ENCODE measurements around the gene MT1X. TPM values are rescaled to one million over a fixed set of nuclear protein-coding genes. Genes with fewer than 3 reads are reported as not detected.

Gene MT1X
- total and polyA plus RNA-seq, 2 experiments from 2014 or later = 293 to 942 TPM

DNA sequence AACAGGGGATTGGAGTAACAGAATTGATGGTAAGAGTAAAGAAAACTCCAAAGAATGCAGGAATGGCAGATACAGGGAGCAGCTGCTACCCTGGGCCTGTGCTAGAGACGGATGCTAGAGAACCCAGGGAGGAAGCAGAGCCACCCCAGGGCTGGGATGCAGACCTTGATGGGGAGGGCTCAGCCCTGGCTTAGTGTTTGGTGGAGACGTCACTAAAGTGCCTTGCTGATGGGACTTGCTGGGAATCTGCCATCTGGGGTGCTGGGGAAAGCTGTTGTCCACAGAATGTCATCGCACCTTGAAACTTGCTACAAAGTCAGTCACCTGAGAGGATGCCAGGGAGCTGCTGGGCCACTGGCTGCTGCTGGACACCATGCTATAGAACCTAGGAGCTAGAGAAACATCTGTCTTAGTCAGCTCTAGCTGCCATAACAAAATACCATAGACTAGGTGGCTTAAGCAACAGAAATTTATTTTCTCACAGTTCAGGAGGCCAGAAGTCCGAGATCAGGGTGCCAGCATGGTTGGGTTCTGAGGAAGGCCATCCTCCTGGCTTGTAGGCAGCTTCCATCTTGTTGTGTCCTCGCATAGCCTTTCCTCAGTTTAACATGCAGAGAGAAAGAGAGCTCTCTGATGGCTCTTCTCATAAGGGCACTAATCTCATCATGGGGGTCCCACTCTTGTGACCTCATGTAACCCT is 15.3 kb downstream of the MT1X start:
- peaks cover 7% of the 10 kb centered on the region; the same call in 1 of the 2 replicates for H3K4me1 ChIP-seq (ENCODE audit: insufficient read depth)
- H2AFZ ChIP-seq = no peak overlapping the region
- Mint-ChIP-seq H3K27me3 (ENCODE audit: insufficient read depth, low read depth, poor library complexity) (peaks cover 5% of the 10 kb centered on the region), H3K4me1 (peaks cover 11% of the 10 kb centered on the region), H3K4me3 (no peak overlapping the region), H3K9me3 (peaks cover 17% of the 10 kb centered on the region), H3K36me3 (ENCODE audit: low read depth) (peaks cover 3% of the 10 kb centered on the region; the same call in 1 of the 3 replicates), H3K27ac (no peak overlapping the region)
- H3K36me3 ChIP-seq (ENCODE audit: insufficient read depth) = no peaks in the 10 kb centered on the region
- no peak for TF ChIP-seq ZNF331 (CRISPR knock-in tag; IDR thresholded peaks at IDR 0.05; ENCODE audit: low read depth)
- no peak for TF ChIP-seq EZH2phosphoT487 (IDR thresholded peaks at IDR 0.05; ENCODE audit: unreplicated experiment)
- no peak for TF ChIP-seq JUNB (IDR thresholded peaks at IDR 0.05; ENCODE audit: unreplicated experiment)
- TF ChIP-seq CTCF (conservative IDR thresholded peaks at IDR 0.05; ENCODE audit: low read depth in 2 of 2) = no peak
- TF ChIP-seq EZH2 (IDR thresholded peaks at IDR 0.05; ENCODE audit: low read depth, unreplicated experiment) = no peak
- TF ChIP-seq STAT1 (IDR thresholded peaks at IDR 0.05; ENCODE audit: unreplicated experiment) = no peak
- no peak for TF ChIP-seq POLR2AphosphoS5 (IDR thresholded peaks at IDR 0.05; ENCODE audit: low read depth)
- no peak for TF ChIP-seq REST (IDR thresholded peaks at IDR 0.05; ENCODE audit: unreplicated experiment)
- no peak for TF ChIP-seq ZNF114 (CRISPR knock-in tag; IDR thresholded peaks at IDR 0.05)
- no peaks in the 10 kb centered on the region for H3K27me3 ChIP-seq (ENCODE audit: insufficient read depth)
- H3K79me2 ChIP-seq (replicated peaks; ENCODE audit: insufficient read depth) = no peaks in the 10 kb centered on the region
- H3K4me3 ChIP-seq = no peak overlapping the region
- H3F3A ChIP-seq (replicated peaks; ENCODE audit: low read depth) = 0 out of 2 replicates have a peak, but pooled peaks cover under 1% of the 10 kb centered on the region
- no peaks in the 10 kb centered on the region for H4K20me1 ChIP-seq (replicated peaks; ENCODE audit: insufficient read depth)
- no peak for ATAC-seq
- no peak overlapping the region for H3K27ac ChIP-seq (ENCODE audit: low read depth)
- H3K4me2 ChIP-seq = no peak overlapping the region
- no peaks in the 10 kb centered on the region for H3K9me2 ChIP-seq (ENCODE audit: insufficient read depth)
- no peak for DNase-seq (ENCODE audit: low spot score)

GRCh38 chr16:56700195-56700594 is 17.9 kb downstream of the MT1X start:
- Histone ChIP-seq H3K4me1 (ENCODE audit: insufficient read depth) (peaks cover 7% of the 10 kb centered on the region; the same call in 1 of the 2 replicates), H3K27me3 (ENCODE audit: insufficient read depth) (no peaks in the 10 kb centered on the region), H3K79me2 (replicated peaks; ENCODE audit: insufficient read depth) (no peaks in the 10 kb centered on the region), H3K9me2 (ENCODE audit: insufficient read depth) (no peaks in the 10 kb centered on the region), H3K36me3 (ENCODE audit: insufficient read depth) (no peaks in the 10 kb centered on the region), H3K27ac (ENCODE audit: low read depth) (no peak overlapping the region), H3K4me3 (no peak overlapping the region), H2AFZ (no peak overlapping the region), H3F3A (replicated peaks; ENCODE audit: low read depth) (0 out of 2 replicates have a peak, but pooled peaks cover 4% of the 10 kb centered on the region), H4K20me1 (replicated peaks; ENCODE audit: insufficient read depth) (no peaks in the 10 kb centered on the region), H3K4me2 (no peak overlapping the region)
- H3K27me3 Mint-ChIP-seq (ENCODE audit: insufficient read depth, low read depth, poor library complexity) = peaks cover 9% of the 10 kb centered on the region
- no peak overlapping the region; the same call in 1 of the 2 replicates for H3K27ac Mint-ChIP-seq
- ATAC-seq (no peak), DNase-seq (ENCODE audit: low spot score) (no peak)
- 0 out of 3 replicates have a peak, but pooled peaks cover 3% of the 10 kb centered on the region for H3K36me3 Mint-ChIP-seq (ENCODE audit: low read depth)
- no peak overlapping the region for H3K4me3 Mint-ChIP-seq
- peaks cover 17% of the 10 kb centered on the region for H3K9me3 Mint-ChIP-seq
- H3K4me1 Mint-ChIP-seq = peaks cover 11% of the 10 kb centered on the region
- TF ChIP-seq JUNB (IDR thresholded peaks at IDR 0.05; ENCODE audit: unreplicated experiment) (no peak), ZNF462 (CRISPR knock-in tag; IDR thresholded peaks at IDR 0.05) (no peak)
